Kidney epithelial cell (primary cell): Measurements from ENCODE around the gene IFNA4. TPM values are rescaled to one million over a fixed set of nuclear protein-coding genes. Genes with fewer than 3 reads are reported as not detected.
A peak's percentile ranks its signal among the peaks of the same experiment; 100 is the strongest.
"Not testable (repeated sequence)": the region's sequence is repeated elsewhere in the genome, so short reads cannot be mapped to it uniquely, and the experiment has no call there.

Source experiments
- DNase-seq: peaks from one replicate; pipeline ENCODE4 v3.0.0-alpha.2; 2010; ENCODE audit warnings: low read depth
- H3K27me3 ChIP-seq: 2 replicates; pipeline ENCODE4 v1.6.0; 2011; ENCODE audit warnings: low read length; ENCODE audit not compliant: control insufficient read depth, insufficient read depth
- H3K36me3 ChIP-seq: 2 replicates; pipeline ENCODE4 v1.5.1; 2011; ENCODE audit warnings: low read length; ENCODE audit not compliant: control insufficient read depth, insufficient read depth
- H3K4me3 ChIP-seq: 2 replicates; pipeline ENCODE4 v1.5.1; 2011; ENCODE audit warnings: low read depth, mild to moderate bottlenecking, control low read depth, low read length
- total RNA-seq: library from RNA; depleted of rRNA; stranded (reverse); fragments of >200 nt; gene quantifications from 2 replicates; pipeline ENCODE4 v1.2.3, GENCODE V29; 2015
- TF ChIP-seq, protein P1 (sequence below): IDR thresholded peaks from 2 replicates; pipeline ENCODE4 v1.5.1; 2011; ENCODE audit warnings: mild to moderate bottlenecking, moderate library complexity, low read length, control low read depth, inconsistent platforms; ENCODE audit not compliant: insufficient read depth, poor library complexity, severe bottlenecking

The IFNA4 gene
- total RNA-seq: not detected in 2 replicates

DNA sequence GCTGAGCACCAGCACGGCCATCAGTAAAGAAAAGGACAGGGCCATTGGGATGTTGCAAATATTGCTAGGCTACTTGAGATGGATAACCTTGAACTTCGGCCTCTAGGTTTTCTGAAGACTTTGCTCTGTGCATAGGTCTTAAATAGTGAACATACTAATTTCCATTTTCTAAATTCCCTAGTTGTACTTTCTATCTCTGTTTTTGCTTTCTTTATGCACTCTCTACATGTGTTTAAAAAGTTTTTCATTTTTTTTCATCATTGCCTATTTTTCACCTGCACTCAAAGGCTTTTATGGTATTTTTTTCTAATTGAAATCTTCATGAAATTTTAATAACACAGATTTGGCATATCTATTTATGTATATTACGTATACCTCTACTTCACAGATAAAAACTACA lies at the start of gene IFNA4:
TSS of gene IFNA4 (minus strand) at position 101 of the 400 bp plus-strand sequence. CDS start at position 45, 56 bp downstream.
- not testable (repeated sequence) for H3K4me3 ChIP-seq, H3K36me3 ChIP-seq, H3K27me3 ChIP-seq, DNase-seq

GRCh38 chr9:21236360-21236714 lies 49.0 kb upstream of the IFNA4 start:
- not testable (repeated sequence) for H3K36me3 ChIP-seq, H3K27me3 ChIP-seq, DNase-seq, H3K4me3 ChIP-seq

DNA sequence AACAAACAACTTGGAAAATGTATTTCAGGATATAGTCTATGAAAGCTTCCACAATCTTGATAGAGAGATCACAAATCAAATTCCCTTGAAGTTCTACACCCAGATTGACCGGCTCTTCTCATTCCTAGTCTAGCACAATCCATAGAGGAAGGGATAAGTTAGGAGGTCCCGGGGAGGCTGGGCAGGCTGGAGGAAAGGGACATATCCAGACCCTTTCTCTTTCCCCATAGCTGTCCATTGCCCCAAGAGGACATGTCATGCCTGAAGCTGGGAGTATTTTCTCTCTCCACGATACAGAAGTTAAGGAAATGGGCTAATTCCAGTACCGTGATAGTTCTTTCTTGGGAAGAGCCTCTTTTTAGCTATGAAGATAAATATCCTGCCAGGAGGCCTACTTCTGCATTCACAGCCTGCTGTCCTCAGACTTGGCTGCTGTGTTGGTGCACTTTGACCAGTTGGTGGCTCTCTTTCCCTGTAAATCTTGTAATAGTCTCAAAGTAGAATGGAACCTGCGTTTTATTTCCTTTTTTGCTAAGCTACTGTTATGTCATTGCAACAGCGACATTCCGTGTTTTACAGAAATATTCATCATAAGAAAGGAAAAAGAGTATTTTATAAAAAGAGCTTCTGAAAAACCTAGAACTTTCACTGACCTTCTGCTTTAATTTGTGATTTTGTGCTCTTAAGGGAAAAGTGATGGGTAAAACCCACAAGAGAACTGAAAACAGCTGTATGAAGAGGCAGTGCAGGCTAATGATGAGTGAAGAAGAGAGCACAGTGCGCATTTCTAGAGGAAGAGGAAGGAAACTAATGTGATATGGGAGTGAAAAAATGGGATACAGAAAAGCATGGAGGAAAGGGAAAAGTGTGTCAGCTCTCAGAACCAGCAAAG lies 48.3 kb upstream of the IFNA4 start:
- not testable (repeated sequence) for H3K27me3 ChIP-seq, DNase-seq, H3K36me3 ChIP-seq, H3K4me3 ChIP-seq
- TF ChIP-seq, protein P1, sequence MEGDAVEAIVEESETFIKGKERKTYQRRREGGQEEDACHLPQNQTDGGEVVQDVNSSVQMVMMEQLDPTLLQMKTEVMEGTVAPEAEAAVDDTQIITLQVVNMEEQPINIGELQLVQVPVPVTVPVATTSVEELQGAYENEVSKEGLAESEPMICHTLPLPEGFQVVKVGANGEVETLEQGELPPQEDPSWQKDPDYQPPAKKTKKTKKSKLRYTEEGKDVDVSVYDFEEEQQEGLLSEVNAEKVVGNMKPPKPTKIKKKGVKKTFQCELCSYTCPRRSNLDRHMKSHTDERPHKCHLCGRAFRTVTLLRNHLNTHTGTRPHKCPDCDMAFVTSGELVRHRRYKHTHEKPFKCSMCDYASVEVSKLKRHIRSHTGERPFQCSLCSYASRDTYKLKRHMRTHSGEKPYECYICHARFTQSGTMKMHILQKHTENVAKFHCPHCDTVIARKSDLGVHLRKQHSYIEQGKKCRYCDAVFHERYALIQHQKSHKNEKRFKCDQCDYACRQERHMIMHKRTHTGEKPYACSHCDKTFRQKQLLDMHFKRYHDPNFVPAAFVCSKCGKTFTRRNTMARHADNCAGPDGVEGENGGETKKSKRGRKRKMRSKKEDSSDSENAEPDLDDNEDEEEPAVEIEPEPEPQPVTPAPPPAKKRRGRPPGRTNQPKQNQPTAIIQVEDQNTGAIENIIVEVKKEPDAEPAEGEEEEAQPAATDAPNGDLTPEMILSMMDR: peak; percentile 64

DNA sequence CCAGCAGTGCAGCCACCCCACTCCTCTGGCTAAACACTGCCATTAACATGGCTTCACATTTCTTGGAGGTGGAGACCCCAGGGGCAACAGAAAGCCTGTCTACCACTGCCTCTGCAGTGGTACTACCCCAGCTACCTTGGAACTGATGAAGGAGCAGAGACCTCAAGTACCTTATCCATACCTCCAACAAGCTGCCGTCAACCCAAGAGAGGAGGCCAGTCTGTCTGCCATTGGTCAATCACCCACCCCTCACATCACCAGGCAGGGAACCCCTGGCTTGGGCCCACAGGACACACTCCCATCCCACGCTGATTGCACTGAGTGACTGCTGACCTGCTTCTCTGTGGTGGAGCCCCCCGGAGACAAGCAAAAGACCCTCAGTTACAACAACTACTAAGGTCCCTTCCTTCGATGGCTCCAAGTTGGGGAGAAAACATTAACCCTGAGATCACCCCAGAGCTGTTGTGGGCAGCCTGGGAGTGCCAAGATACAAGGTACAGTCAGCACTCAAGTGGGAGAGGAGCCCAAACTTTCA lies 46.8 kb upstream of the IFNA4 start:
- Histone ChIP-seq H3K36me3 (no peaks in the 10 kb centered on the region), H3K27me3 (no peaks in the 10 kb centered on the region), H3K4me3 (no peak overlapping the region)
- TF ChIP-seq, protein P1: no peak
- DNase-seq: no peak

DNA sequence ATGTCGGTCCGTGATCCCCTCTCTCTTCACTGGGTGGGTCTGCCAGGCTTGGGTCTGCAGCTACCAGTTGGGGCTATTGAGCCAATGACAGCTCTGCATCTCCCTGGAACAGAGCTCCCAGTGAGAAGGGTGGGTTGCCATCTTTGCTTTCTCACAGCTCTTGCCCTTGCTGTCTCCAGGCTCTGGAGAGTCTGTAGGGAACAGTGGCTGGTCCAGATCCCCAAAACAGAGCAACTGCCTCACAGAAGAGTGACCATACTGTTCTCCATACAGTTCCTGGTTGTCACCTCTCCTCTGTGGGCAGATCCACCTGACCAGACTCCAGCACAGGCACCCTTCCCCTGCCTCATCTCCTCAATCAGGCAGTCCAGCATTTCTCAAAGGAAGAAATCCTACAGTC lies 45.9 kb upstream of the IFNA4 start:
- Histone ChIP-seq H3K36me3 (no peaks in the 10 kb centered on the region), H3K4me3 (no peak overlapping the region), H3K27me3 (no peaks in the 10 kb centered on the region)
- no peak for DNase-seq
- TF ChIP-seq, protein P1: no peak

- TF ChIP-seq, protein P1: no peak
Measured at GRCh38 chr9:21228122-21228521, 40.7 kb upstream of the IFNA4 start, which contains the start of gene IFNA17. Gene IFNA17, minus strand, starts transcription at chr9:21228222. Its CDS starts 49 bp downstream, at chr9:21228173.

GRCh38 chr9:21217211-21217610 lies 29.8 kb upstream of the IFNA4 start, which contains the start of gene IFNA16:
Gene IFNA16, minus strand, starts transcription at chr9:21217311. Its CDS starts 6 bp downstream, at chr9:21217305.
- DNase-seq, H3K4me3 ChIP-seq, H3K36me3 ChIP-seq, H3K27me3 ChIP-seq: not testable (repeated sequence)

More at GRCh38 chr9:21228122-21228521, 40.7 kb upstream of the IFNA4 start, which contains the start of gene IFNA17:
- DNase-seq: no peak
- Histone ChIP-seq H3K4me3 (no peak within 1 kb of the TSS), H3K27me3 (no peaks in the 10 kb centered on the region), H3K36me3 (no peaks in the 10 kb centered on the region)
